ENCODE measurements around the gene RGPD4. TPM values are rescaled to one million over a fixed set of nuclear protein-coding genes. Genes with fewer than 3 reads are reported as not detected.

Gene RGPD4
- total RNA-seq, 1 experiment from 2014 or later, result 0.04 TPM

DNA sequence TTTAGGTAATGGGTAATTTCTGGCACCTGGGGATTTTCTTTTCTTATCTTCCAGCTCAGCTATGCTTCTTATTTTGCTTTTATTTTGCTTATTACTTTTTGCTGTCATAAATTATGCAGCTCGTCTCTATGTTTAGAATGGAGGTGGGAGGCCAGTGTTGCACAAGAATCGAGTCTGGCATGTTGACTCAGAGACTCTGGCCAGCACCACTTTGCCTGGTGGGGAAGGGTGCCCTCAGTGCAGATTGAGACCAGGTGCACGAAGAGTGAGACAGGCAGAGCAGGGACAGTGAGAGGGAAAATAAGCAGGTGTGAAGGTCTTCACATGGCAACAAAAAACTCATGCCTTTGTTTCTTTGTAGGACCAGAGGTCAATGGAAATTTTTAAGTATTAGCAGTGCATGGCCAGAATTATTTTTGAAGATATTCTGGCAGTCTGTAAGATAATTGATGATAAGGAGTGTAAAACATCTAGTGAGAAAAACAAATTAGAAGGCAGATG, 100.4 kb downstream of the RGPD4 start (continued):
- no peak for TF ChIP-seq FOXP1 (CRISPR knock-in tag; IDR thresholded peaks at IDR 0.05; ENCODE audit: borderline replicate concordance)
- TF ChIP-seq EMX1 (CRISPR knock-in tag; IDR thresholded peaks at IDR 0.05), result no peak
- no peak for TF ChIP-seq ELF4 (CRISPR knock-in tag; IDR thresholded peaks at IDR 0.05; ENCODE audit: low read depth)
- no peak for TF ChIP-seq ZMAT4 (CRISPR knock-in tag; IDR thresholded peaks at IDR 0.05)
- no peak for TF ChIP-seq ERG (CRISPR knock-in tag; IDR thresholded peaks at IDR 0.05)
- no peak for TF ChIP-seq MXD4 (CRISPR knock-in tag; IDR thresholded peaks at IDR 0.05; ENCODE audit: borderline replicate concordance)

DNA sequence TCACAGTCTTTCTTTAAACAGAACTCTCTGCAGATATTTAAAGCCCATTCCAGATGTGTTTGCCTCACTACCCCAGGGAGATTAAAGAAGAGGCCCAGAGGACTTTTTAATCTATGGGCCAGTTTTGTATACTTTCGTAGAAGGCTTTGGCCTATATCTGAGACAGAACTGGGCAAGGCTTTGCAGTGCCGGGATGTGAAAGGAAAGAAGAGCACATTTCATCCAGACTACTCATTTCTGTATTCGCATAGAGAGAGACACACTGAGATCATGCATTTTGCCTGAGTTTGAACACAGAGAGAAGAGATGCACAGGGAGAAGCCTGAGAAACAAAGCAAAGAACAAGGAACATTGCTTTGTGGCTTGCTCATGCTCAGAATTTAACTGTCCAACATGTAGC, 104.7 kb downstream of the RGPD4 start:
- Mint-ChIP-seq H3K4me3 (no peak overlapping the region), H3K27me3 (ENCODE audit: low read depth) (no peaks in the 10 kb centered on the region), H3K36me3 (no peaks in the 10 kb centered on the region), H3K9me3 (no peaks in the 10 kb centered on the region), H3K4me1 (peaks cover 6% of the 10 kb centered on the region), H3K27ac (no peak overlapping the region)
- ChIA-PET POLR2A (no interaction called here), CTCF (no interaction called here)
- ATAC-seq (no peak), DNase-seq (ENCODE audit: low spot score) (no peak)
- no peak for TF ChIP-seq ZNF219 (CRISPR knock-in tag; IDR thresholded peaks at IDR 0.05; ENCODE audit: borderline replicate concordance)
- TF ChIP-seq MYBL2 (CRISPR knock-in tag; IDR thresholded peaks at IDR 0.05), result no peak
- no peak for TF ChIP-seq TEAD1 (CRISPR knock-in tag; IDR thresholded peaks at IDR 0.05)
- TF ChIP-seq JAZF1 (CRISPR knock-in tag; IDR thresholded peaks at IDR 0.05), result no peak
- no peak for TF ChIP-seq ZNF423 (CRISPR knock-in tag; IDR thresholded peaks at IDR 0.05)
- no peak for TF ChIP-seq NR1H2 (CRISPR knock-in tag; IDR thresholded peaks at IDR 0.05)
- TF ChIP-seq, protein P1, sequence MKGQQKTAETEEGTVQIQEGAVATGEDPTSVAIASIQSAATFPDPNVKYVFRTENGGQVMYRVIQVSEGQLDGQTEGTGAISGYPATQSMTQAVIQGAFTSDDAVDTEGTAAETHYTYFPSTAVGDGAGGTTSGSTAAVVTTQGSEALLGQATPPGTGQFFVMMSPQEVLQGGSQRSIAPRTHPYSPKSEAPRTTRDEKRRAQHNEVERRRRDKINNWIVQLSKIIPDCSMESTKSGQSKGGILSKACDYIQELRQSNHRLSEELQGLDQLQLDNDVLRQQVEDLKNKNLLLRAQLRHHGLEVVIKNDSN (CRISPR knock-in tag; IDR thresholded peaks at IDR 0.05), result no peak
- TF ChIP-seq NFATC4 (CRISPR knock-in tag; IDR thresholded peaks at IDR 0.05), result no peak
- TF ChIP-seq STAT6 (CRISPR knock-in tag; conservative IDR thresholded peaks at IDR 0.05; ENCODE audit: low read depth), result no peak
- TF ChIP-seq ELF4 (CRISPR knock-in tag; IDR thresholded peaks at IDR 0.05; ENCODE audit: low read depth), result no peak
- no peak for TF ChIP-seq FOXP4 (CRISPR knock-in tag; IDR thresholded peaks at IDR 0.05)
- no peak for TF ChIP-seq ZBTB21 (CRISPR knock-in tag; IDR thresholded peaks at IDR 0.05; ENCODE audit: borderline replicate concordance)
- TF ChIP-seq PRRX2 (CRISPR knock-in tag; IDR thresholded peaks at IDR 0.05), result no peak
- TF ChIP-seq CTCF (IDR thresholded peaks at IDR 0.05), result no peak
- TF ChIP-seq, protein P2, sequence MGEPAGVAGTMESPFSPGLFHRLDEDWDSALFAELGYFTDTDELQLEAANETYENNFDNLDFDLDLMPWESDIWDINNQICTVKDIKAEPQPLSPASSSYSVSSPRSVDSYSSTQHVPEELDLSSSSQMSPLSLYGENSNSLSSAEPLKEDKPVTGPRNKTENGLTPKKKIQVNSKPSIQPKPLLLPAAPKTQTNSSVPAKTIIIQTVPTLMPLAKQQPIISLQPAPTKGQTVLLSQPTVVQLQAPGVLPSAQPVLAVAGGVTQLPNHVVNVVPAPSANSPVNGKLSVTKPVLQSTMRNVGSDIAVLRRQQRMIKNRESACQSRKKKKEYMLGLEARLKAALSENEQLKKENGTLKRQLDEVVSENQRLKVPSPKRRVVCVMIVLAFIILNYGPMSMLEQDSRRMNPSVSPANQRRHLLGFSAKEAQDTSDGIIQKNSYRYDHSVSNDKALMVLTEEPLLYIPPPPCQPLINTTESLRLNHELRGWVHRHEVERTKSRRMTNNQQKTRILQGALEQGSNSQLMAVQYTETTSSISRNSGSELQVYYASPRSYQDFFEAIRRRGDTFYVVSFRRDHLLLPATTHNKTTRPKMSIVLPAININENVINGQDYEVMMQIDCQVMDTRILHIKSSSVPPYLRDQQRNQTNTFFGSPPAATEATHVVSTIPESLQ (CRISPR knock-in tag; IDR thresholded peaks at IDR 0.05), result no peak
- TF ChIP-seq TCF7 (CRISPR knock-in tag; IDR thresholded peaks at IDR 0.05; ENCODE audit: low read depth), result no peak
- TF ChIP-seq ZNF416 (CRISPR knock-in tag; IDR thresholded peaks at IDR 0.05), result no peak
- no peak for TF ChIP-seq E2F1 (CRISPR knock-in tag; IDR thresholded peaks at IDR 0.05)
